H9 (cell line): ENCODE results near the gene MRPS33. TPM values are rescaled to one million over a fixed set of nuclear protein-coding genes. Genes with fewer than 3 reads are reported as not detected.

ENCODE experiments used
- DNase-seq: peaks from one replicate; pipeline ENCODE4 v3.0.0-alpha.2; 2017
- H2AFZ ChIP-seq: one replicate; pipeline ENCODE4 v1.6.1; 2013; ENCODE audit warnings: mild to moderate bottlenecking, low read length, control low read depth, moderate library complexity
- H2AK5ac ChIP-seq: 2 replicates; pipeline ENCODE4 v1.6.1; 2013; ENCODE audit warnings: low read length, control low read depth, mixed read lengths; ENCODE audit not compliant: insufficient read length
- H2BK120ac ChIP-seq: one replicate; pipeline ENCODE4 v1.6.1; 2013; ENCODE audit warnings: low read depth, mild to moderate bottlenecking, low read length, control low read depth, inconsistent platforms; ENCODE audit not compliant: poor library complexity, severe bottlenecking
- H2BK12ac ChIP-seq: 2 replicates; pipeline ENCODE4 v1.6.1; 2013; ENCODE audit warnings: low read length, control low read depth, mixed read lengths, low read depth; ENCODE audit not compliant: insufficient read length
- H2BK15ac ChIP-seq: 2 replicates; pipeline ENCODE4 v1.6.1; 2013; ENCODE audit warnings: low read depth, low read length, control low read depth
- H2BK20ac ChIP-seq: one replicate; pipeline ENCODE4 v1.6.1; 2013; ENCODE audit warnings: low read depth, mild to moderate bottlenecking, low read length, control low read depth, inconsistent platforms; ENCODE audit not compliant: poor library complexity, severe bottlenecking
- H2BK5ac ChIP-seq: 2 replicates; pipeline ENCODE4 v1.6.1; 2013; ENCODE audit warnings: low read length, control low read depth, mixed read lengths; ENCODE audit not compliant: insufficient read length
- H3K14ac ChIP-seq: 2 replicates; pipeline ENCODE4 v1.6.1; 2013; ENCODE audit warnings: low read length, control low read depth; ENCODE audit not compliant: insufficient read depth
- H3K18ac ChIP-seq: 2 replicates; pipeline ENCODE4 v1.6.1; 2013; ENCODE audit warnings: low read depth, mild to moderate bottlenecking, mixed read lengths, low read length, control low read depth; ENCODE audit not compliant: insufficient read length
- H3K23ac ChIP-seq: 2 replicates; pipeline ENCODE4 v1.6.1; 2013; ENCODE audit warnings: low read length, control low read depth, mixed read lengths, low read depth; ENCODE audit not compliant: insufficient read length
- H3K23me2 ChIP-seq: 2 replicates; pipeline ENCODE4 v1.6.1; 2013; ENCODE audit warnings: low read depth, mild to moderate bottlenecking, mixed read lengths, low read length, control low read depth; ENCODE audit not compliant: insufficient read length, poor library complexity, severe bottlenecking
- H3K27ac ChIP-seq: 2 replicates; pipeline ENCODE4 v1.5.1; 2013; ENCODE audit warnings: low read length, control low read depth, mixed read lengths, low read depth; ENCODE audit not compliant: insufficient read length
- H3K27me3 ChIP-seq: 2 replicates; pipeline ENCODE4 v1.6.1; 2013; ENCODE audit warnings: low read length, control low read depth, inconsistent platforms; ENCODE audit not compliant: insufficient read depth
- H3K4ac ChIP-seq: 2 replicates; pipeline ENCODE4 v1.6.1; 2013; ENCODE audit warnings: low read depth, mild to moderate bottlenecking, control low read depth, inconsistent platforms, low read length, moderate library complexity
- H3K4me1 ChIP-seq: 2 replicates; pipeline ENCODE4 v1.6.1; 2013; ENCODE audit warnings: low read length, control low read depth, inconsistent platforms; ENCODE audit not compliant: insufficient read depth
- H3K4me2 ChIP-seq: 2 replicates; pipeline ENCODE4 v1.6.1; 2013; ENCODE audit warnings: low read length, control low read depth, mixed read lengths; ENCODE audit not compliant: insufficient read length, insufficient read depth
- H3K56ac ChIP-seq: 2 replicates; pipeline ENCODE4 v1.6.1; 2013; ENCODE audit warnings: low read depth, mild to moderate bottlenecking, mixed read lengths, low read length, control low read depth; ENCODE audit not compliant: insufficient read length
- H3K79me1 ChIP-seq: 2 replicates; pipeline ENCODE4 v1.6.1; 2013; ENCODE audit warnings: low read depth, mild to moderate bottlenecking, moderate library complexity, low read length, control low read depth, inconsistent platforms; ENCODE audit not compliant: insufficient read depth, poor library complexity, severe bottlenecking
- H3K79me2 ChIP-seq: 2 replicates; pipeline ENCODE4 v1.6.1; 2013; ENCODE audit warnings: low read length, control low read depth, inconsistent platforms; ENCODE audit not compliant: insufficient read depth
- H3K9ac ChIP-seq: 2 replicates; pipeline ENCODE4 v1.6.1; 2013; ENCODE audit warnings: low read length, control low read depth, mixed read lengths; ENCODE audit not compliant: insufficient read length; ENCODE audit errors: extremely low read depth
- H3K9me3 ChIP-seq: one replicate; pipeline ENCODE4 v1.6.1; 2013; ENCODE audit warnings: low read depth, low read length, inconsistent platforms; ENCODE audit not compliant: control insufficient read depth
- H3T11ph ChIP-seq: one replicate; pipeline ENCODE4 v1.6.1; 2013; ENCODE audit warnings: mild to moderate bottlenecking, low read length, control low read depth, inconsistent platforms
- H4K20me1 ChIP-seq: one replicate; pipeline ENCODE4 v1.6.1; 2013; ENCODE audit not compliant: control insufficient read depth, insufficient read length, insufficient read depth
- H4K5ac ChIP-seq: 2 replicates; pipeline ENCODE4 v1.6.1; 2013; ENCODE audit warnings: low read depth, mild to moderate bottlenecking, mixed read lengths, low read length, control low read depth; ENCODE audit not compliant: insufficient read length
- H4K8ac ChIP-seq: replicated peaks from 2 replicates; pipeline ENCODE4 v1.6.1; 2013; ENCODE audit warnings: low read length, control low read depth, mixed read lengths, low read depth; ENCODE audit not compliant: insufficient read length
- H4K91ac ChIP-seq: 2 replicates; pipeline ENCODE4 v1.6.1; 2013; ENCODE audit warnings: low read depth, mild to moderate bottlenecking, moderate library complexity, mixed read lengths, low read length, control low read depth; ENCODE audit not compliant: insufficient read length
- H3K27ac Mint-ChIP-seq, 3 experiments: 2 replicates in 2 of 3; 3 replicates in 1 of 3; pipeline ENCODE4 v1.8.0; 2020 to 2021; ENCODE audit warnings: mixed read lengths in 3 of 3, mild to moderate bottlenecking in 1 of 3, moderate library complexity in 1 of 3
- H3K27me3 Mint-ChIP-seq: 2 replicates; pipeline ENCODE4 v1.8.0; 2021; ENCODE audit warnings: low read depth, mild to moderate bottlenecking, moderate library complexity, mixed read lengths
- H3K36me3 Mint-ChIP-seq, 3 experiments: 2 replicates in 2 of 3; 3 replicates in 1 of 3; pipeline ENCODE4 v1.8.0; 2020 to 2021; ENCODE audit warnings: low read depth in 3 of 3, mixed read lengths in 3 of 3; ENCODE audit not compliant: insufficient read depth in 1 of 3
- H3K4me1 Mint-ChIP-seq, 2 experiments: 2 replicates each; pipeline ENCODE4 v1.8.0; 2020; ENCODE audit warnings: mixed read lengths in 2 of 2
- H3K4me3 Mint-ChIP-seq, 2 experiments: 2 replicates in 1 of 2; 3 replicates in 1 of 2; pipeline ENCODE4 v1.8.0; 2020 to 2021; ENCODE audit warnings: mild to moderate bottlenecking in 2 of 2, mixed read lengths in 2 of 2, moderate library complexity in 1 of 2
- H3K9me3 Mint-ChIP-seq, 2 experiments: 2 replicates in 1 of 2; 3 replicates in 1 of 2; pipeline ENCODE4 v1.8.0; 2020; ENCODE audit warnings: mild to moderate bottlenecking in 2 of 2, mixed read lengths in 2 of 2, moderate library complexity in 1 of 2
- WGBS: extraction: QIAGEN DNeasy Blood & Tissue Kit; methylation state at CpG from one replicate; pipeline ENCODE4 v1.1.7; 2013; ENCODE audit warnings: missing lambda C conversion rate, low lambda C conversion rate, mixed read lengths; ENCODE audit not compliant: insufficient read length; ENCODE audit errors: extremely low coverage; 5-methylcytosine and 5-hydroxymethylcytosine counted together
- total RNA-seq: library from RNA; stranded (reverse); gene quantifications from 2 replicates; pipeline ENCODE4 v1.2.1, GENCODE V29; 2021
- TF ChIP-seq, protein P1 (sequence below): fragments of 200-600 bp; sonication (generic); conservative IDR thresholded peaks from 3 replicates; pipeline ENCODE4 v1.8.0; 2021; ENCODE audit warnings: antibody characterized with exemption, mild to moderate bottlenecking

Gene MRPS33
- total RNA-seq, 1 experiment from 2014 or later = 64.2 TPM

DNA sequence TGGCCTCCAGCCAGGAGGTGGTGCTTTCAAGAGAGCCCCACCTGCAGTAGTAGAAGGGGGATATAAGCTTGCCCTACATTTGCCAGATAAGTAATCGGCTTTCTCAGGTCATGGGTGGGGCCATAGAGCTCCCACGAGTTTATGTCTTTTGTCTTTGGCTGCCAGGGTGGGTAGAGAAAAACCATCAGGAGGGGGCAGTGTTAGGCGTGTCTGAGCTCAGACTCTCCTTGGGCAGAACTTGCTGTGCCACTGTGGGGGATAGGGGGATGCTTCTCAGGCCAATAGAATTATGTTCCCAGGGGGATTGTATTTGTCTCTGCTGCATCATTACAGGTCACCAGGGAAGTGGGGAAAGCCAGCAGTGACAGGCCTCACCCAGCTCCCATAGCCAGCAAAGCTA, 12.3 kb upstream of the MRPS33 start:
- H2AFZ ChIP-seq = no peak overlapping the region
- no peaks in the 10 kb centered on the region for H3K23me2 ChIP-seq
- H4K20me1 ChIP-seq = no peaks in the 10 kb centered on the region
- no peak overlapping the region for H3K4ac ChIP-seq
- H3T11ph ChIP-seq = no peak overlapping the region
- no peak overlapping the region for H3K23ac ChIP-seq
- peaks cover 3 to 24% (median 20%) of the 10 kb centered on the region in 3 experiments; a peak in 6 of 7 replicates for H3K36me3 Mint-ChIP-seq
- peaks cover 41 to 43% of the 10 kb centered on the region in 2 experiments for H3K9me3 Mint-ChIP-seq
- no peak overlapping the region for H3K9ac ChIP-seq
- no peak overlapping the region for H2AK5ac ChIP-seq
- no peak overlapping the region for H3K18ac ChIP-seq
- H3K79me2 ChIP-seq = no peaks in the 10 kb centered on the region
- no peak overlapping the region for H2BK15ac ChIP-seq
- H2BK5ac ChIP-seq = no peak overlapping the region
- H3K4me1 Mint-ChIP-seq = peaks cover 1% of the 10 kb centered on the region in 2 experiments
- H4K91ac ChIP-seq = no peak overlapping the region
- peaks cover 17% of the 10 kb centered on the region for H3K27me3 Mint-ChIP-seq
- no peak overlapping the region for H2BK20ac ChIP-seq
- no peaks in the 10 kb centered on the region; the same call in 1 of the 2 replicates for H3K4me1 ChIP-seq
- no peaks in the 10 kb centered on the region for H3K9me3 ChIP-seq
- H3K56ac ChIP-seq = no peak overlapping the region
- DNase-seq = peak; percentile 41
- no CpG with 5 or more reads among the region's 3 CpGs for WGBS
- no peak overlapping the region for H4K8ac ChIP-seq
- no peaks in the 10 kb centered on the region for H3K79me1 ChIP-seq
- no peak overlapping the region for H3K4me3 Mint-ChIP-seq
- no peak overlapping the region for H3K27ac Mint-ChIP-seq
- no peak overlapping the region for H3K4me2 ChIP-seq
- no peak overlapping the region for H3K27ac ChIP-seq
- no peak overlapping the region for H2BK12ac ChIP-seq
- TF ChIP-seq, protein P1, sequence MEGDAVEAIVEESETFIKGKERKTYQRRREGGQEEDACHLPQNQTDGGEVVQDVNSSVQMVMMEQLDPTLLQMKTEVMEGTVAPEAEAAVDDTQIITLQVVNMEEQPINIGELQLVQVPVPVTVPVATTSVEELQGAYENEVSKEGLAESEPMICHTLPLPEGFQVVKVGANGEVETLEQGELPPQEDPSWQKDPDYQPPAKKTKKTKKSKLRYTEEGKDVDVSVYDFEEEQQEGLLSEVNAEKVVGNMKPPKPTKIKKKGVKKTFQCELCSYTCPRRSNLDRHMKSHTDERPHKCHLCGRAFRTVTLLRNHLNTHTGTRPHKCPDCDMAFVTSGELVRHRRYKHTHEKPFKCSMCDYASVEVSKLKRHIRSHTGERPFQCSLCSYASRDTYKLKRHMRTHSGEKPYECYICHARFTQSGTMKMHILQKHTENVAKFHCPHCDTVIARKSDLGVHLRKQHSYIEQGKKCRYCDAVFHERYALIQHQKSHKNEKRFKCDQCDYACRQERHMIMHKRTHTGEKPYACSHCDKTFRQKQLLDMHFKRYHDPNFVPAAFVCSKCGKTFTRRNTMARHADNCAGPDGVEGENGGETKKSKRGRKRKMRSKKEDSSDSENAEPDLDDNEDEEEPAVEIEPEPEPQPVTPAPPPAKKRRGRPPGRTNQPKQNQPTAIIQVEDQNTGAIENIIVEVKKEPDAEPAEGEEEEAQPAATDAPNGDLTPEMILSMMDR = peak; percentile 43; the same call in 2 of the 3 replicates
- H3K27me3 ChIP-seq = no peaks in the 10 kb centered on the region
- no peak overlapping the region for H3K14ac ChIP-seq
- no peak overlapping the region for H2BK120ac ChIP-seq
- no peak overlapping the region for H4K5ac ChIP-seq
